IMR-90 (cell line): Measurements from ENCODE around the gene CAPZA3.

Experiments used
- CEBPB ChIP-seq: IDR thresholded peaks from 2 replicates; pipeline ENCODE4 v1.6.1; 2012; ENCODE audit warnings: low read depth, low read length, improper control_type of control experiment
- CHD1 ChIP-seq: IDR thresholded peaks from 2 replicates; pipeline ENCODE4 v1.6.1; 2012; ENCODE audit warnings: low read depth, low read length, improper control_type of control experiment
- CTCF ChIP-seq: conservative IDR thresholded peaks from 2 replicates; pipeline ENCODE4 v1.5.1; 2012; ENCODE audit warnings: mild to moderate bottlenecking, low read depth, low read length, improper control_type of control experiment
- FOS ChIP-seq: fragments of 150-350 bp; IDR thresholded peaks from 2 replicates; pipeline ENCODE4 v1.6.1; 2016; ENCODE audit warnings: low read depth, low read length
- MAZ ChIP-seq: IDR thresholded peaks from 2 replicates; pipeline ENCODE4 v1.6.1; 2012; ENCODE audit warnings: low read depth, mild to moderate bottlenecking, low read length, improper control_type of control experiment, moderate library complexity, borderline replicate concordance
- POLR2A ChIP-seq: IDR thresholded peaks from 2 replicates; pipeline ENCODE4 v1.6.1; 2012; ENCODE audit warnings: mild to moderate bottlenecking, low read depth, low read length
- RCOR1 ChIP-seq: IDR thresholded peaks from 2 replicates; pipeline ENCODE4 v1.6.1; 2012; ENCODE audit warnings: mild to moderate bottlenecking, low read length, improper control_type of control experiment; ENCODE audit not compliant: insufficient replicate concordance
- RFX5 ChIP-seq: IDR thresholded peaks from 2 replicates; pipeline ENCODE4 v1.8.0; 2012; ENCODE audit warnings: low read depth, mild to moderate bottlenecking, low read length, moderate library complexity
- SMC3 ChIP-seq: fragments of 150-350 bp; IDR thresholded peaks from 2 replicates; pipeline ENCODE4 v1.6.1; 2016; ENCODE audit warnings: low read depth, mild to moderate bottlenecking, antibody characterized with exemption, low read length, moderate library complexity

DNA sequence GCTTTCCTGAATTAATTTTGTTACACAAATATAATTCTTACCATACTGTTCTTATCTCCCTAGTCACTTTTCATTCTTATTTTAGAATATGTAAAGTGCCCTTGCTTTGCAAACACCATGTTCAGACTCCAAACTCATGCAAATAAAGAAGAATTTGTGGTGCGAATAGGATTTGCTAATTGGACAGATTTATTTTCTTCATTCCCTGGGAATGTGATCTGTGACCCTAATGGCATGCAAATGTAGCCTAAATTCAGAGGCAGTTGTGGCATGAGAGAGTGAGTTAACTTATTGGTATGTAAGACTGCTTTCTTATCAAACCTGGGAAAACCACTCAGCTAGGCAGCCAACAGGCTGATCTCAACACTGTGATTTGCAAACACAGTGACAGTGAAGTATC is 10.0 kb downstream of the CAPZA3 start:
- TF ChIP-seq CTCF: no peak
- no peak for TF ChIP-seq POLR2A
- no peak for TF ChIP-seq MAZ
- TF ChIP-seq SMC3: no peak
- TF ChIP-seq CEBPB: no peak; the same call in 1 of the 2 replicates
- no peak for TF ChIP-seq RFX5
- TF ChIP-seq CHD1: no peak
- no peak for TF ChIP-seq RCOR1
- TF ChIP-seq FOS: no peak
